HCT116 (cell line): Measurements from ENCODE around the gene BOC. TPM values are rescaled to one million over a fixed set of nuclear protein-coding genes. Genes with fewer than 3 reads are reported as not detected.

Source experiments
- ATAC-seq: fragments of 200-7000 bp; cut with Tn5 transposase; 2 replicates; pipeline ENCODE4 v1.9.1; 2020; ENCODE audit warnings: mild to moderate bottlenecking, moderate library complexity
- BruUV-seq: library from RNA; stranded (reverse); fragments of 400-500 nt; replicated peaks from 2 replicates; lab custom pipeline; 2021; lab: Mats Ljungman, UMichigan
- CTCF ChIA-PET: fragments of 300-600 bp; sonication (Branson Sonifier 250); formaldehyde crosslinking; loops from one replicate; lab custom pipeline; 2021; ENCODE audit warnings: antibody characterized with exemption; lab: Charles Lee
- POLR2A ChIA-PET: fragments of 300-600, 350-600 bp; sonication (Branson Sonifier 250); formaldehyde crosslinking; loops from one replicate; lab custom pipeline; 2021; ENCODE audit warnings: antibody characterized with exemption; lab: Charles Lee
- RAD21 ChIA-PET, 2 experiments: fragments of 300-600 bp; sonication (Branson Sonifier 250); formaldehyde crosslinking; loops; one replicate each; lab custom pipeline; 2023; ENCODE audit warnings: low total read pairs in 2 of 2; ENCODE audit not compliant: uncharacterized antibody in 2 of 2, unreplicated experiment in 2 of 2, low non-redundant PET in 1 of 2; lab: Charles Lee
- DNase-seq: peaks from one replicate; pipeline ENCODE4 v3.0.0-alpha.2; 2010; ENCODE audit warnings: low read depth, low spot score
- H2AFZ ChIP-seq: fragments of 200-600 bp; shearing (Covaris generic), sonication (generic); 2 replicates; pipeline ENCODE4 v1.6.1; 2017; ENCODE audit warnings: low read depth, mixed run types, mixed read lengths, antibody characterized with exemption, low read length; ENCODE audit not compliant: poor library complexity, severe bottlenecking
- H3K27ac ChIP-seq: 2 replicates; pipeline ENCODE4 v1.5.1; 2012; ENCODE audit warnings: low read depth, low read length
- H3K27me3 ChIP-seq: fragments of 200-600 bp; sonication (generic); 2 replicates; pipeline ENCODE4 v1.6.1; 2016; ENCODE audit warnings: mixed run types, low read length, mixed read lengths; ENCODE audit not compliant: insufficient read depth
- H3K36me3 ChIP-seq, 2 experiments: fragments of 200-500 bp in 1 of 2; fragments of 200-600 bp in 1 of 2; sonication (Bioruptor generic) in 1 of 2; sonication (generic) in 1 of 2; 2 replicates each; pipeline versions ENCODE4 v1.5.1 to v1.6.1; 2014 to 2016; ENCODE audit warnings: low read length in 2 of 2, inconsistent platforms in 1 of 2, mixed read lengths in 1 of 2, mixed run types in 1 of 2; ENCODE audit not compliant: insufficient read depth in 2 of 2, control insufficient read depth in 1 of 2
- H3K4me1 ChIP-seq, 2 experiments: fragments of 200-600 bp in 1 of 2; sonication (generic) in 1 of 2; 2 replicates each; pipeline versions ENCODE4 v1.5.1 to v1.6.1; 2012 to 2017; ENCODE audit warnings: low read length in 2 of 2, inconsistent platforms in 1 of 2, mild to moderate bottlenecking in 1 of 2, mixed read lengths in 1 of 2, mixed run types in 1 of 2, moderate library complexity in 1 of 2; ENCODE audit not compliant: insufficient read depth in 2 of 2, control insufficient read depth in 1 of 2
- H3K4me2 ChIP-seq: fragments of 200-600 bp; sonication (generic); 2 replicates; pipeline ENCODE4 v1.6.1; 2017; ENCODE audit warnings: mixed run types, low read length, mixed read lengths
- H3K4me3 ChIP-seq, 2 experiments: fragments of 200-600 bp in 1 of 2; sonication (generic) in 1 of 2; replicated peaks in 1 of 2; 2 replicates each; pipeline ENCODE4 v1.5.1; 2011 to 2016; ENCODE audit warnings: low read length in 2 of 2, control low read depth in 1 of 2, low read depth in 1 of 2, mild to moderate bottlenecking in 1 of 2, mixed read lengths in 1 of 2, mixed run types in 1 of 2
- H3K79me2 ChIP-seq: fragments of 200-600 bp; sonication (generic); 2 replicates; pipeline ENCODE4 v1.6.1; 2017; ENCODE audit warnings: mild to moderate bottlenecking, mixed run types, low read length, moderate library complexity, mixed read lengths; ENCODE audit not compliant: insufficient read depth
- H3K9ac ChIP-seq: fragments of 200-600 bp; sonication (generic); 2 replicates; pipeline ENCODE4 v1.6.1; 2016; ENCODE audit warnings: low read length, mixed read lengths
- H3K9me2 ChIP-seq: fragments of 200-600 bp; sonication (generic), shearing (Covaris generic); 2 replicates; pipeline ENCODE4 v1.6.1; 2017; ENCODE audit warnings: mixed run types, mild to moderate bottlenecking, moderate library complexity; ENCODE audit not compliant: insufficient read depth
- H3K9me3 ChIP-seq, 2 experiments: fragments of 200-500 bp in 1 of 2; fragments of 200-600 bp in 1 of 2; sonication (Bioruptor generic) in 1 of 2; sonication (generic) in 1 of 2; 2 replicates each; pipeline ENCODE4 v1.6.1; 2014 to 2017; ENCODE audit warnings: low read length in 2 of 2, mixed read lengths in 2 of 2, inconsistent platforms in 1 of 2, low read depth in 1 of 2, mild to moderate bottlenecking in 1 of 2, mixed run types in 1 of 2, moderate library complexity in 1 of 2; ENCODE audit not compliant: control insufficient read depth in 1 of 2, insufficient read depth in 1 of 2
- H4K20me1 ChIP-seq: fragments of 200-600 bp; sonication (generic), shearing (Covaris generic); 2 replicates; pipeline ENCODE4 v1.6.1; 2017; ENCODE audit warnings: mixed run types, mild to moderate bottlenecking, moderate library complexity; ENCODE audit not compliant: insufficient read depth
- CBX3 ChIP-seq: IDR thresholded peaks from 2 replicates; pipeline ENCODE4 v1.6.1; 2012; ENCODE audit warnings: low read depth
- CEBPB ChIP-seq: IDR thresholded peaks from 2 replicates; pipeline ENCODE4 v1.6.1; 2012; ENCODE audit warnings: low read depth
- EZH2 ChIP-seq: fragments of 200-600 bp; sonication (generic); IDR thresholded peaks from 2 replicates; pipeline ENCODE4 v1.6.1; 2017; ENCODE audit warnings: antibody characterized with exemption, mixed run types
- POLR2A ChIP-seq: IDR thresholded peaks from 2 replicates; pipeline ENCODE4 v1.7.0; 2011; ENCODE audit warnings: borderline replicate concordance; ENCODE audit not compliant: insufficient read depth, insufficient read length; ENCODE audit errors: extremely low read depth
- RAD21 ChIP-seq: IDR thresholded peaks from 2 replicates; pipeline ENCODE4 v1.6.1; 2012; ENCODE audit warnings: low read depth, mild to moderate bottlenecking
- SIN3A ChIP-seq: IDR thresholded peaks from 2 replicates; pipeline ENCODE4 v1.6.1; 2012; ENCODE audit warnings: low read depth
- SRF ChIP-seq: IDR thresholded peaks from 2 replicates; pipeline ENCODE4 v1.6.1; 2012; ENCODE audit warnings: low read depth
- TCF7L2 ChIP-seq: IDR thresholded peaks from 2 replicates; pipeline ENCODE4 v1.7.0; 2011; ENCODE audit warnings: borderline replicate concordance, inconsistent platforms; ENCODE audit not compliant: insufficient read depth, insufficient read length; ENCODE audit errors: extremely low read depth
- ZFX ChIP-seq: fragments of 450-650 bp; IDR thresholded peaks from 2 replicates; pipeline ENCODE4 v1.6.1; 2017
- ZNF274 ChIP-seq: fragments of 200-500 bp; sonication (Bioruptor generic); IDR thresholded peaks from 2 replicates; pipeline ENCODE4 v1.6.1; 2014; ENCODE audit warnings: mild to moderate bottlenecking, low read depth, low read length, inconsistent platforms
- intact Hi-C: fragments of 100-400 bp; cut with micrococcal nuclease; formaldehyde crosslinking; loops from 2 replicates; pipeline ENCODE4 v1.10.0; 2022
- total RNA-seq: library from RNA; stranded (reverse); gene quantifications from one replicate; pipeline ENCODE4 v1.2.1, GENCODE V29; 2021; ENCODE audit not compliant: unreplicated experiment
- TF ChIP-seq, protein P1 (sequence below): IDR thresholded peaks from 2 replicates; pipeline ENCODE4 v1.6.1; 2012; ENCODE audit warnings: low read depth

The BOC gene
- total RNA-seq, 1 experiment from 2014 or later = 3.3 TPM

DNA sequence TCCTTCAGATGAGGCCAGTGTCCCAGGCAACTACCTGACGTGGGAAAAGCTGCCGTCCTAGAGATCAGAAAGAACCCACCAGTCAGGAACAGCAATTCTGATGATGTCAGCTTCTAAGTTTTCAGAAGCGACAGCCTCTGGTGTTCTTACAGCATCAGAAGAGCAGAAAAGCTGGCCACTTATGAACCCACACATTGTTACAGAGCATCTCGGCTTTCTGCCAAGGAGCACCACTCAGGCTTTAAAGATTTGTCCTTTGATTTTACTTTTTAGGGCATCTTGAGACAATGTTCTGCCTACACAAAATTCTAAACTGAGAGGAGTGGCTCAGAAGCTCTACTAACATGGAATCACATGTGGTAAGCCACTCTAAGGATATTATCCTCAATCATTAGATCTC is 49.7 kb upstream of the BOC start:
- ATAC-seq (no peak), DNase-seq (no peak)
- CTCF ChIA-PET = no interaction called here
- Histone ChIP-seq H2AFZ (no peak overlapping the region), H3K9ac (no peak overlapping the region), H3K4me3 (no peak overlapping the region), H3K4me1 (no peaks in the 10 kb centered on the region), H3K9me2 (0 out of 2 replicates have a peak, but pooled peaks cover 2% of the 10 kb centered on the region), H3K36me3 (no peaks in the 10 kb centered on the region), H3K9me3 (no peaks in the 10 kb centered on the region), H4K20me1 (no peaks in the 10 kb centered on the region), H3K27me3 (no peaks in the 10 kb centered on the region), H3K79me2 (no peaks in the 10 kb centered on the region), H3K27ac (no peak overlapping the region), H3K4me2 (no peak overlapping the region)
- TF ChIP-seq POLR2A (no peak), EZH2 (no peak), CBX3 (no peak), TCF7L2 (no peak), CEBPB (no peak), RAD21 (no peak), ZFX (no peak), SRF (no peak), ZNF274 (no peak), SIN3A (no peak)
- TF ChIP-seq, protein P1, sequence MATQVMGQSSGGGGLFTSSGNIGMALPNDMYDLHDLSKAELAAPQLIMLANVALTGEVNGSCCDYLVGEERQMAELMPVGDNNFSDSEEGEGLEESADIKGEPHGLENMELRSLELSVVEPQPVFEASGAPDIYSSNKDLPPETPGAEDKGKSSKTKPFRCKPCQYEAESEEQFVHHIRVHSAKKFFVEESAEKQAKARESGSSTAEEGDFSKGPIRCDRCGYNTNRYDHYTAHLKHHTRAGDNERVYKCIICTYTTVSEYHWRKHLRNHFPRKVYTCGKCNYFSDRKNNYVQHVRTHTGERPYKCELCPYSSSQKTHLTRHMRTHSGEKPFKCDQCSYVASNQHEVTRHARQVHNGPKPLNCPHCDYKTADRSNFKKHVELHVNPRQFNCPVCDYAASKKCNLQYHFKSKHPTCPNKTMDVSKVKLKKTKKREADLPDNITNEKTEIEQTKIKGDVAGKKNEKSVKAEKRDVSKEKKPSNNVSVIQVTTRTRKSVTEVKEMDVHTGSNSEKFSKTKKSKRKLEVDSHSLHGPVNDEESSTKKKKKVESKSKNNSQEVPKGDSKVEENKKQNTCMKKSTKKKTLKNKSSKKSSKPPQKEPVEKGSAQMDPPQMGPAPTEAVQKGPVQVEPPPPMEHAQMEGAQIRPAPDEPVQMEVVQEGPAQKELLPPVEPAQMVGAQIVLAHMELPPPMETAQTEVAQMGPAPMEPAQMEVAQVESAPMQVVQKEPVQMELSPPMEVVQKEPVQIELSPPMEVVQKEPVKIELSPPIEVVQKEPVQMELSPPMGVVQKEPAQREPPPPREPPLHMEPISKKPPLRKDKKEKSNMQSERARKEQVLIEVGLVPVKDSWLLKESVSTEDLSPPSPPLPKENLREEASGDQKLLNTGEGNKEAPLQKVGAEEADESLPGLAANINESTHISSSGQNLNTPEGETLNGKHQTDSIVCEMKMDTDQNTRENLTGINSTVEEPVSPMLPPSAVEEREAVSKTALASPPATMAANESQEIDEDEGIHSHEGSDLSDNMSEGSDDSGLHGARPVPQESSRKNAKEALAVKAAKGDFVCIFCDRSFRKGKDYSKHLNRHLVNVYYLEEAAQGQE = no peak
- intact Hi-C loops = no loop called here
- no TSS peak for BruUV-seq
- RAD21 ChIA-PET = no interaction called here
- POLR2A ChIA-PET = no interaction called here
